Caco-2 (cell line): ENCODE measurements around the gene PPP1R12C. TPM values are rescaled to one million over a fixed set of nuclear protein-coding genes. Genes with fewer than 3 reads are reported as not detected.
A peak's percentile ranks its signal among the peaks of the same experiment; 100 is the strongest.

Experiments used
- BruUV-seq: library from RNA; stranded (reverse); fragments of 400-500 nt; replicated peaks from 2 replicates; lab custom pipeline; 2021; lab: Mats Ljungman, UMichigan
- CTCF ChIA-PET: fragments of 300-600 bp; sonication (Branson Sonifier 250); formaldehyde crosslinking; loops from one replicate; lab custom pipeline; 2022; ENCODE audit warnings: antibody characterized with exemption; lab: Charles Lee
- POLR2A ChIA-PET: fragments of 300-600 bp; sonication (Branson Sonifier 250); formaldehyde crosslinking; loops from one replicate; lab custom pipeline; 2022; ENCODE audit warnings: antibody characterized with exemption; lab: Charles Lee
- DNase-seq, 2 experiments: peaks; one replicate each; pipeline versions ENCODE4 v3.0.0 to v3.0.0-alpha.2; 2020 to 2022
- H3K27me3 ChIP-seq: replicated peaks from 2 replicates; pipeline ENCODE4 v1.6.0; 2011; ENCODE audit warnings: low read length; ENCODE audit not compliant: control insufficient read depth, insufficient read depth
- H3K36me3 ChIP-seq: 2 replicates; pipeline ENCODE4 v1.5.1; 2011; ENCODE audit warnings: low read length; ENCODE audit not compliant: control insufficient read depth, insufficient read depth
- H3K4me1 ChIP-seq: fragments of 250-450 bp; sonication (Bioruptor Pico); 2 replicates; pipeline ENCODE4 v1.5.1; 2020; ENCODE audit warnings: mild to moderate bottlenecking
- H3K4me3 ChIP-seq: 2 replicates; pipeline ENCODE4 v1.5.1; 2011; ENCODE audit warnings: low read depth, mild to moderate bottlenecking, control low read depth, low read length
- H3K9me3 ChIP-seq: fragments of 250-450 bp; sonication (Bioruptor Pico); 2 replicates; pipeline ENCODE4 v1.5.1; 2020; ENCODE audit warnings: mild to moderate bottlenecking, moderate library complexity
- H3K27ac Mint-ChIP-seq: one replicate; pipeline ENCODE4 v1.8.0; 2022; ENCODE audit warnings: mixed read lengths; ENCODE audit not compliant: unreplicated experiment
- H3K27me3 Mint-ChIP-seq: one replicate; pipeline ENCODE4 v1.8.0; 2022; ENCODE audit warnings: mixed read lengths; ENCODE audit not compliant: insufficient read depth, unreplicated experiment
- H3K36me3 Mint-ChIP-seq: one replicate; pipeline ENCODE4 v1.8.0; 2022; ENCODE audit warnings: mild to moderate bottlenecking, mixed read lengths; ENCODE audit not compliant: insufficient read depth, unreplicated experiment
- H3K4me1 Mint-ChIP-seq: one replicate; pipeline ENCODE4 v1.8.0; 2022; ENCODE audit warnings: low read depth, mixed read lengths; ENCODE audit not compliant: unreplicated experiment
- H3K4me3 Mint-ChIP-seq: one replicate; pipeline ENCODE4 v1.8.0; 2022; ENCODE audit warnings: mild to moderate bottlenecking, moderate library complexity, mixed read lengths; ENCODE audit not compliant: unreplicated experiment
- H3K9me3 Mint-ChIP-seq: one replicate; pipeline ENCODE4 v1.8.0; 2022; ENCODE audit warnings: mixed read lengths; ENCODE audit not compliant: unreplicated experiment
- intact Hi-C: fragments of 100-400 bp; cut with micrococcal nuclease; formaldehyde crosslinking; loops from one replicate; pipeline ENCODE4 v1.10.0; 2022; ENCODE audit not compliant: unreplicated experiment
- total RNA-seq: library from RNA; stranded (reverse); gene quantifications from 2 replicates; pipeline ENCODE4 v1.2.3, GENCODE V29; 2022
- TF ChIP-seq, protein P1 (sequence below), 2 experiments: fragments of 200-600 bp in 1 of 2; IDR thresholded peaks; 1 replicate in 1 of 2; 2 replicates in 1 of 2; pipeline versions ENCODE4 v1.5.1 to v1.8.0; 2011 to 2022; ENCODE audit warnings: antibody characterized with exemption in 1 of 2, control low read depth in 1 of 2, inconsistent platforms in 1 of 2, low read depth in 1 of 2, low read length in 1 of 2, mild to moderate bottlenecking in 1 of 2, moderate library complexity in 1 of 2; ENCODE audit not compliant: insufficient read depth in 1 of 2, severe bottlenecking in 1 of 2, unreplicated experiment in 1 of 2

Gene PPP1R12C
- total RNA-seq, 1 experiment from 2014 or later = 104 TPM

DNA sequence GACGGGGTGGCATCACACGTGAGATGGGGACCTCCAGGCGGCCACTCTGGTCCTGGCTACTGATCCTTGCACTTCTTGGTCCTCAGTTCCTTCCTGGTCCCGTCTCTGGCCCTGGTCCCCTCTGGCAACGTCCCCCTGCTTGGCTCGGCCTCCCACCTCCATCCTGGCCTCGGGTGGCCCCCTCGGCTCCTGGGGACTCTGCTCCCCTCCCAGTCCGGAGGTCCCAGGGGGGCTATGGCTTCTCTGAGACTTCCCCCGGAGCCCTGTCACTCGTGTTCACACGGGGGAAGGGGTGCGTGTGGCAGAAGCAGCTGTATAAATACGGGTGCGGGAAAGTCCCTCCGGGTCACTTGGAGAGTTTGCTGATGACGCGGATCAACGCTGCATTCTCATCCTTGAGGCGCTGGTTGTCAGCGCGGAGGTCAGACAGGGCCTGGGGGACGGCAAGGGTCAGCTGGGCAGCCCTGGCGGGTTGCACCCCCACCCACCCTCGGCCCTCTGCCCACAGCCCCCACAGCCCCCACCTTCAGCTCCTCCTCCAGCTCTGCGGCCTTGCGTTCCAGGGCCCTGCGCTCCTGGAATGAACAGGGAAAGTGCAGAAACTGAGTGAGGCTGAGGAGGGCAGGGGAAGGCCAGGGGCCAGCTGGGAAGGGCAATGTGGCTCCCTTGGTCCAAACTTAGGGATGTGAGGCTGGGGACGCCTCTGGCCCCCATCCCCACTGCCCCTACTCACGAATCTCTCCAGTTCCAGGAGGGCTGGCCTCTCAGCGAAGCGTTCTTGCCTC, 26.1 kb downstream of the PPP1R12C start:
- intact Hi-C loops = no loop called here
- BruUV-seq = TSS peak; percentile 82
- CTCF ChIA-PET = no interaction called here

DNA sequence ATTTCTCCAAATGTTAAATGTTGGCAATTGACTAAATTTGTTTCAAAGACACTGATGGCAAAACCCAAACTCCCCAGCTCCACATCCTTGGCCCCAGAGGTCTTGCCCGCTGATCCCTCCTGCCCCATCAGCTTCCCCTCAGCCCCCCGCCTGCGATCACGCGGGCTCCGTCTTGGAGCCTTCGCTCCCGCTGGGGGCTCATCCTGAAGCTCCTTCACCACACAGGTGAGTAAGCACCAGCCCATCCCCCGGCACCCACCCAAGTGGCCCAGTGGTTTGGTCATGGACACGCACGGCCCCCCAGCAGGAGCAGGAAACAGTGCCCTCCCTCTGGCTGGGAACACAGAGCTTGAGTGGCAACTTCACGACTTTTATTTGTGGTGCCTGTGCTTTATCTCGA, 26.9 kb downstream of the PPP1R12C start:
- H3K27me3 ChIP-seq = no peaks in the 10 kb centered on the region
- CTCF ChIA-PET = interaction anchor here (0.6 kb wide), 1 partner anchor 540 kb away, joined by 3 read pairs; no protein-coding TSS in a partner anchor
- peaks cover 9% of the 10 kb centered on the region for H3K4me1 Mint-ChIP-seq
- H3K9me3 ChIP-seq = no peaks in the 10 kb centered on the region
- no peak for DNase-seq
- H3K4me1 ChIP-seq = no peaks in the 10 kb centered on the region
- peaks cover 5% of the 10 kb centered on the region for H3K36me3 ChIP-seq
- no peaks in the 10 kb centered on the region for H3K9me3 Mint-ChIP-seq
- no TSS peak for BruUV-seq
- TF ChIP-seq, protein P1, sequence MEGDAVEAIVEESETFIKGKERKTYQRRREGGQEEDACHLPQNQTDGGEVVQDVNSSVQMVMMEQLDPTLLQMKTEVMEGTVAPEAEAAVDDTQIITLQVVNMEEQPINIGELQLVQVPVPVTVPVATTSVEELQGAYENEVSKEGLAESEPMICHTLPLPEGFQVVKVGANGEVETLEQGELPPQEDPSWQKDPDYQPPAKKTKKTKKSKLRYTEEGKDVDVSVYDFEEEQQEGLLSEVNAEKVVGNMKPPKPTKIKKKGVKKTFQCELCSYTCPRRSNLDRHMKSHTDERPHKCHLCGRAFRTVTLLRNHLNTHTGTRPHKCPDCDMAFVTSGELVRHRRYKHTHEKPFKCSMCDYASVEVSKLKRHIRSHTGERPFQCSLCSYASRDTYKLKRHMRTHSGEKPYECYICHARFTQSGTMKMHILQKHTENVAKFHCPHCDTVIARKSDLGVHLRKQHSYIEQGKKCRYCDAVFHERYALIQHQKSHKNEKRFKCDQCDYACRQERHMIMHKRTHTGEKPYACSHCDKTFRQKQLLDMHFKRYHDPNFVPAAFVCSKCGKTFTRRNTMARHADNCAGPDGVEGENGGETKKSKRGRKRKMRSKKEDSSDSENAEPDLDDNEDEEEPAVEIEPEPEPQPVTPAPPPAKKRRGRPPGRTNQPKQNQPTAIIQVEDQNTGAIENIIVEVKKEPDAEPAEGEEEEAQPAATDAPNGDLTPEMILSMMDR (IDR thresholded peaks at IDR 0.05; ENCODE audit: insufficient read depth in 1 of 2, low read depth in 1 of 2, low read length in 1 of 2, severe bottlenecking in 1 of 2, unreplicated experiment in 1 of 2) = no peak
- peaks cover 70% of the 10 kb centered on the region for H3K36me3 Mint-ChIP-seq
- no peak overlapping the region for H3K4me3 Mint-ChIP-seq
- H3K27ac Mint-ChIP-seq = no peak overlapping the region
- no peak overlapping the region for H3K4me3 ChIP-seq
- no peaks in the 10 kb centered on the region for H3K27me3 Mint-ChIP-seq
- intact Hi-C loops = no loop called here
- POLR2A ChIA-PET = no interaction called here

More for the DNA sequence above, 26.1 kb downstream of the PPP1R12C start:
- H3K27me3 ChIP-seq = no peaks in the 10 kb centered on the region
- Mint-ChIP-seq H3K9me3 (no peaks in the 10 kb centered on the region), H3K27ac (peak overlapping the region; percentile 28), H3K4me1 (peaks cover 9% of the 10 kb centered on the region), H3K4me3 (no peak overlapping the region), H3K27me3 (no peaks in the 10 kb centered on the region), H3K36me3 (peaks cover 65% of the 10 kb centered on the region)
- DNase-seq = no peak
- no peaks in the 10 kb centered on the region for H3K4me1 ChIP-seq
- POLR2A ChIA-PET = no interaction called here
- TF ChIP-seq, protein P1 (IDR thresholded peaks at IDR 0.05; ENCODE audit: insufficient read depth in 1 of 2, low read depth in 1 of 2, low read length in 1 of 2, severe bottlenecking in 1 of 2, unreplicated experiment in 1 of 2) = no peak
- no peaks in the 10 kb centered on the region for H3K9me3 ChIP-seq
- no peak overlapping the region for H3K4me3 ChIP-seq
- H3K36me3 ChIP-seq = peaks cover 5% of the 10 kb centered on the region

DNA sequence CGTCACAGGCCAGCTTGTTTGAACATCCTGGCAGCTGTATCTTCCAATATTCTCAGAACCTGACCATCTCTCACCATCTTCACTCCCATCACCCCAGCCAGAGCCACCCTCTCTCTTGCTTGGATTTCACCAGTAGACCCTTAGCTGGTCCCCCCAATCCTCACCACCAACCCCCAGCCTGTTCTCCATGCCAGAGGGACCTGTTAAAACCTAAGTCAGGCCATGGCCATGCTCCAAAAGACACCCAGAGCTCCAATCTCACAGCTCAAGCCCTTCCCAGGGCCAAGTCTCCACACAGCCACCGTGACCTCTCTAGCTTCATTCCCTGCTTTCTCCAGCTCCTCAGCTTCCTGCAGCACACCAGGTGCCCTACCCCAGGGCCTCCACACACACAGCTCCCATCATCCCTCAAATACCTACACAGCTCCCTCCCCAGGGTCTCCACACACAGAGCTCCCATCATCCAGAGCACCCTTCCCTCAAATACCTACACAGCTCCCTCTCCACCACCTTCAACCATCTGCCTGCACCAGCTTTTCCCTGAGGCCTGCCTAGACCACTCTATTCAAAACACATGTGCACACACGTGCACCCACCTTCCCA, 28.0 kb downstream of the PPP1R12C start:
- intact Hi-C loops = loop anchor here (2.0 kb wide), 1 partner anchor 43 kb away; no protein-coding TSS in a partner anchor
- H3K27ac Mint-ChIP-seq = no peak overlapping the region
- H3K4me1 Mint-ChIP-seq = peaks cover 9% of the 10 kb centered on the region
- ChIA-PET POLR2A (interaction anchor here (0.6 to 0.8 kb wide), 2 partner anchors 9 to 52 kb away, joined by 3 to 7 read pairs; no protein-coding TSS in a partner anchor), CTCF (interaction anchor here (0.6 to 1.8 kb wide), 5 partner anchors 43 to 71 kb away, joined by 3 to 16 read pairs (median 4); no protein-coding TSS in a partner anchor)
- TF ChIP-seq, protein P1 (IDR thresholded peaks at IDR 0.05; ENCODE audit: insufficient read depth in 1 of 2, low read depth in 1 of 2, low read length in 1 of 2, severe bottlenecking in 1 of 2, unreplicated experiment in 1 of 2) = no peak
- H3K4me3 Mint-ChIP-seq = no peak overlapping the region
- no peaks in the 10 kb centered on the region for H3K27me3 Mint-ChIP-seq
- BruUV-seq = no TSS peak
- H3K36me3 ChIP-seq = peaks cover 5% of the 10 kb centered on the region
- no peaks in the 10 kb centered on the region for H3K9me3 ChIP-seq
- no peaks in the 10 kb centered on the region for H3K9me3 Mint-ChIP-seq
- no peaks in the 10 kb centered on the region for H3K27me3 ChIP-seq
- H3K36me3 Mint-ChIP-seq = peaks cover 73% of the 10 kb centered on the region
- no peak for DNase-seq
- H3K4me1 ChIP-seq = no peaks in the 10 kb centered on the region
- H3K4me3 ChIP-seq = no peak overlapping the region
